AG04449 (cell line): Measurements from ENCODE around the gene CUTA.
"Not testable (repeated sequence)": the region's sequence is repeated elsewhere in the genome, so short reads cannot be mapped to it uniquely, and the experiment has no call there.

Experiments
- CTCF ChIA-PET: fragments of 350-600 bp; formaldehyde crosslinking; extraction: SDS; loops from one replicate; lab custom pipeline; 2021; ENCODE audit warnings: antibody characterized with exemption; lab: Yijun Ruan, JAX
- POLR2A ChIA-PET: fragments of 400-600, 350-600 bp; formaldehyde crosslinking; extraction: SDS; loops from one replicate; lab custom pipeline; 2020; ENCODE audit warnings: antibody characterized with exemption, inconsistent platforms; lab: Yijun Ruan, JAX
- DNase-seq: peaks from one replicate; pipeline ENCODE4 v3.0.0-alpha.2; 2010; ENCODE audit warnings: low read depth, low spot score
- H3K4me3 ChIP-seq: 2 replicates; pipeline ENCODE4 v1.5.1; 2011; ENCODE audit warnings: low read depth, mild to moderate bottlenecking, control low read depth, low read length
- TF ChIP-seq, protein P1 (sequence below): IDR thresholded peaks from one replicate; pipeline ENCODE4 v1.5.1; 2011; ENCODE audit warnings: mild to moderate bottlenecking, moderate library complexity, low read length, control low read depth, inconsistent platforms; ENCODE audit not compliant: insufficient read depth; ENCODE audit errors: missing control alignments

CUTA gene

GRCh38 chr6:33373960-33374910 lies 43.7 kb downstream of the CUTA start:
- H3K4me3 ChIP-seq: no peak overlapping the region
- TF ChIP-seq, protein P1, sequence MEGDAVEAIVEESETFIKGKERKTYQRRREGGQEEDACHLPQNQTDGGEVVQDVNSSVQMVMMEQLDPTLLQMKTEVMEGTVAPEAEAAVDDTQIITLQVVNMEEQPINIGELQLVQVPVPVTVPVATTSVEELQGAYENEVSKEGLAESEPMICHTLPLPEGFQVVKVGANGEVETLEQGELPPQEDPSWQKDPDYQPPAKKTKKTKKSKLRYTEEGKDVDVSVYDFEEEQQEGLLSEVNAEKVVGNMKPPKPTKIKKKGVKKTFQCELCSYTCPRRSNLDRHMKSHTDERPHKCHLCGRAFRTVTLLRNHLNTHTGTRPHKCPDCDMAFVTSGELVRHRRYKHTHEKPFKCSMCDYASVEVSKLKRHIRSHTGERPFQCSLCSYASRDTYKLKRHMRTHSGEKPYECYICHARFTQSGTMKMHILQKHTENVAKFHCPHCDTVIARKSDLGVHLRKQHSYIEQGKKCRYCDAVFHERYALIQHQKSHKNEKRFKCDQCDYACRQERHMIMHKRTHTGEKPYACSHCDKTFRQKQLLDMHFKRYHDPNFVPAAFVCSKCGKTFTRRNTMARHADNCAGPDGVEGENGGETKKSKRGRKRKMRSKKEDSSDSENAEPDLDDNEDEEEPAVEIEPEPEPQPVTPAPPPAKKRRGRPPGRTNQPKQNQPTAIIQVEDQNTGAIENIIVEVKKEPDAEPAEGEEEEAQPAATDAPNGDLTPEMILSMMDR: no peak
- POLR2A ChIA-PET: no interaction called here
- CTCF ChIA-PET: interaction anchor here (0.8 to 4.2 kb wide), 6 partner anchors 11 to 45 kb away, joined by 3 to 27 read pairs (median 6); no protein-coding TSS in a partner anchor
- DNase-seq: no peak

DNA sequence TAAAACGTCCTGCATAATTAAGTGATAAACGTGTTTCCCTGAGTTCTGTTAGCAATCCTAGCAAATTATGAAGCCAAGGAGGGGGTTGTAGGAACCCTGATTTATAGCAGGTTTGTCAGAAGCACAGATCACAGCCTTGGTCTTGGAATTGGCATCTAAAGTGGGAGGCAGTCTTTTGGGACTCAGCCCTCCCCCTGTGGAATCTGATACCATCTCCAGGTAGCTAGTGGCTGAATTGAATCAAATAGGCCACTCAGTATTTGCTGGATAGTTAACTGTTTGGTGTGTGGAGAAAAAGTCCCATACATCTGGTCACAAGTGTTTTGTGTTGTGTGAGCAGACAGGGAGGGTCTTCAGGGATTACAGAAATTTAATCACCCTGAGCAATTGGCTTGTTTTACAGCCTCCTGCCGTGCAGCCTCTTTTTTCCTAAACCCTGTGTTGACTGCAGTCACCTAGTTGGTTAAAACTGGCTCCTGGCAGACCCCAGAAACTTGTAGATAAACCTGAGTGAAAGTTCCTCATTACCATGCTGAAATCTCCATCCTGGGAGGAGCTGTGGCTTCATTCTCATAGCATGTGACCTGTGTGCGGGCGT lies 45.3 kb downstream of the CUTA start:
- POLR2A ChIA-PET: no interaction called here
- no peak for DNase-seq
- TF ChIP-seq, protein P1: no peak
- CTCF ChIA-PET: interaction anchor here (4.9 kb wide), 1 partner anchor 18 kb away, joined by 26 read pairs; no protein-coding TSS in a partner anchor
- no peak overlapping the region for H3K4me3 ChIP-seq

DNA sequence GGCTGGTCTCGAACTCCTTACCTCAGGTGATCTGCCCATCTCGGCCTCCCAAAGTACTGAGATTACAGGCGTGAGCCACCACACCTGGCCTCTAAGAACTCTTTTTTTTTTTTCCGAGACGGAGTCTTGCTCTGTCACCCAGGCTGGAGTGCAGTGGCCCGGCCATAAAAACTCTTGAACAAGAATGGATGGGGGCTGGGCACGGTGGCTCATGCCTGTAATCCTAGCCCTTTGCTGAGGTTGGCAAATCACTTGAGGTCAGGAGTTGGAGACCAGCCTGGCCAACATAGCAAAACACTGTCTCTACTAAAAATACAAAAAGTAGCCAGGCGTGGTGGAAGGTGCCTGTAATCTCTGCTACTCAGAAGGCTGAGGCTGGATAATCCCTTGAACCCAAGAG lies 46.0 kb downstream of the CUTA start:
- POLR2A ChIA-PET, DNase-seq, H3K4me3 ChIP-seq: not testable (repeated sequence)
- CTCF ChIA-PET: interaction anchor here (4.9 kb wide), 1 partner anchor 19 kb away, joined by 26 read pairs; no protein-coding TSS in a partner anchor

GRCh38 chr6:33367715-33368025 lies 50.2 kb downstream of the CUTA start:
- POLR2A ChIA-PET, DNase-seq: not testable (repeated sequence)
- CTCF ChIA-PET: interaction anchor here (1.6 kb wide), 1 partner anchor 23 kb away, joined by 6 read pairs; no protein-coding TSS in a partner anchor

GRCh38 chr6:33367009-33367714 lies 50.7 kb downstream of the CUTA start:
- H3K4me3 ChIP-seq: no peak overlapping the region
- CTCF ChIA-PET: interaction anchor here (1.6 kb wide), 1 partner anchor 24 kb away, joined by 6 read pairs; no protein-coding TSS in a partner anchor
- POLR2A ChIA-PET: no interaction called here
- TF ChIP-seq, protein P1: no peak
- no peak for DNase-seq

More at GRCh38 chr6:33367715-33368025, 50.2 kb downstream of the CUTA start:
- not testable (repeated sequence) for H3K4me3 ChIP-seq
